ENCODE data around the gene LHX1.

GRCh38 chr17:36918211-36918691 lies 19.0 kb upstream of the LHX1 start:
- TF ChIP-seq GABPA (IDR thresholded peaks at IDR 0.05; ENCODE audit: borderline replicate concordance, insufficient read depth, low read length) (no peak), ATF3 (IDR thresholded peaks at IDR 0.05; ENCODE audit: insufficient read depth, low read depth, low read length) (no peak), CHD2 (IDR thresholded peaks at IDR 0.05; ENCODE audit: low read length) (no peak), POLR2A (IDR thresholded peaks at IDR 0.05; ENCODE audit: control extremely low read depth in 1 of 2, low read depth in 2 of 2, low read length in 2 of 2) (no peak), SIN3A (conservative IDR thresholded peaks at IDR 0.05 in 1 of 2, IDR thresholded peaks at IDR 0.05 in 1 of 2; ENCODE audit: low read depth in 1 of 2, low read length in 2 of 2) (no peak)

All from H1 (cell line).